IMR-90 (cell line): ENCODE results near the gene ANO10.

Experiments
- CEBPB ChIP-seq: IDR thresholded peaks from 2 replicates; pipeline ENCODE4 v1.6.1; 2012; ENCODE audit warnings: low read depth, low read length, improper control_type of control experiment
- CTCF ChIP-seq: conservative IDR thresholded peaks from 2 replicates; pipeline ENCODE4 v1.5.1; 2012; ENCODE audit warnings: mild to moderate bottlenecking, low read depth, low read length, improper control_type of control experiment
- ELK1 ChIP-seq: fragments of 150-350 bp; IDR thresholded peaks from 2 replicates; pipeline ENCODE4 v1.6.1; 2016; ENCODE audit warnings: low read depth, mild to moderate bottlenecking, low read length, moderate library complexity, borderline replicate concordance
- MAFK ChIP-seq: IDR thresholded peaks from 2 replicates; pipeline ENCODE4 v1.6.1; 2012; ENCODE audit warnings: low read depth, low read length, improper control_type of control experiment
- MAZ ChIP-seq: IDR thresholded peaks from 2 replicates; pipeline ENCODE4 v1.6.1; 2012; ENCODE audit warnings: low read depth, mild to moderate bottlenecking, low read length, improper control_type of control experiment, moderate library complexity, borderline replicate concordance
- MXI1 ChIP-seq: IDR thresholded peaks from 2 replicates; pipeline ENCODE4 v1.6.1; 2012; ENCODE audit warnings: low read depth, mild to moderate bottlenecking, low read length, moderate library complexity, borderline replicate concordance
- POLR2A ChIP-seq: IDR thresholded peaks from 2 replicates; pipeline ENCODE4 v1.6.1; 2012; ENCODE audit warnings: mild to moderate bottlenecking, low read depth, low read length
- RAD21 ChIP-seq: IDR thresholded peaks from 2 replicates; pipeline ENCODE4 v1.6.1; 2012; ENCODE audit warnings: low read length, improper control_type of control experiment

GRCh38 chr3:43609406-43609805 lies 12.4 kb downstream of the ANO10 start:
- TF ChIP-seq CTCF (no peak), MAZ (no peak), MAFK (no peak), RAD21 (no peak), POLR2A (no peak), ELK1 (no peak), CEBPB (no peak), MXI1 (no peak)
